Measurements from ENCODE around the gene AQP1.

DNA sequence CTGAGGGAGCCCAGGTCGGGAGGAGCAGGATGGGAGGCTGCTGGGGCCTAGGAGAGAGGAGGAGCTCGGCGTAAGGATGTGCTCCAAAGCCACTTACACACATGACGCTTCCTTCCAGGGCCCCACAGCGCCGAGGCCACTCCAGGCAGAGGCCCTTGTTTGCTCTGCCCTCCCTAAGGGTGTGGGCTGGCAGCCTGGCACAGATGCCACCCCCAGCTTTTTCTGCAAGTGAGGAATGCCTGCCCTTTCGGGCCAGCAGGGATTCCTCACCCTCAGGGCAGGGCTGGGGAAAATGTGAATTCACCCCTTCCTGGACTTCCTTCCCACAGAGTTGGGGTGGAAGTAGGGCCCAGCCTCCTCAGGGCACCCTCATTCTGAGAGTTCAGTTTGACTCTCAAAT is 5.6 kb upstream of the AQP1 start:
- TF ChIP-seq, protein P1, sequence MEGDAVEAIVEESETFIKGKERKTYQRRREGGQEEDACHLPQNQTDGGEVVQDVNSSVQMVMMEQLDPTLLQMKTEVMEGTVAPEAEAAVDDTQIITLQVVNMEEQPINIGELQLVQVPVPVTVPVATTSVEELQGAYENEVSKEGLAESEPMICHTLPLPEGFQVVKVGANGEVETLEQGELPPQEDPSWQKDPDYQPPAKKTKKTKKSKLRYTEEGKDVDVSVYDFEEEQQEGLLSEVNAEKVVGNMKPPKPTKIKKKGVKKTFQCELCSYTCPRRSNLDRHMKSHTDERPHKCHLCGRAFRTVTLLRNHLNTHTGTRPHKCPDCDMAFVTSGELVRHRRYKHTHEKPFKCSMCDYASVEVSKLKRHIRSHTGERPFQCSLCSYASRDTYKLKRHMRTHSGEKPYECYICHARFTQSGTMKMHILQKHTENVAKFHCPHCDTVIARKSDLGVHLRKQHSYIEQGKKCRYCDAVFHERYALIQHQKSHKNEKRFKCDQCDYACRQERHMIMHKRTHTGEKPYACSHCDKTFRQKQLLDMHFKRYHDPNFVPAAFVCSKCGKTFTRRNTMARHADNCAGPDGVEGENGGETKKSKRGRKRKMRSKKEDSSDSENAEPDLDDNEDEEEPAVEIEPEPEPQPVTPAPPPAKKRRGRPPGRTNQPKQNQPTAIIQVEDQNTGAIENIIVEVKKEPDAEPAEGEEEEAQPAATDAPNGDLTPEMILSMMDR (IDR thresholded peaks at IDR 0.05; ENCODE audit: poor library complexity, severe bottlenecking), result no peak
- no peak for TF ChIP-seq TAF1 (IDR thresholded peaks at IDR 0.05; ENCODE audit: low read depth)
